ENCODE data around the gene MCAT.

Gene MCAT
- total RNA-seq, result 1.0 to 10.2 (median 5.8) reads per million in 18 experiments

- DNase-seq, result peak; percentile 71 to 83
Measured at GRCh38 chr22:43142880-43143562, at the start of gene MCAT. Gene MCAT, minus strand, starts transcription at chr22:43143398. Its CDS starts 50 bp downstream, at chr22:43143348.

DNA sequence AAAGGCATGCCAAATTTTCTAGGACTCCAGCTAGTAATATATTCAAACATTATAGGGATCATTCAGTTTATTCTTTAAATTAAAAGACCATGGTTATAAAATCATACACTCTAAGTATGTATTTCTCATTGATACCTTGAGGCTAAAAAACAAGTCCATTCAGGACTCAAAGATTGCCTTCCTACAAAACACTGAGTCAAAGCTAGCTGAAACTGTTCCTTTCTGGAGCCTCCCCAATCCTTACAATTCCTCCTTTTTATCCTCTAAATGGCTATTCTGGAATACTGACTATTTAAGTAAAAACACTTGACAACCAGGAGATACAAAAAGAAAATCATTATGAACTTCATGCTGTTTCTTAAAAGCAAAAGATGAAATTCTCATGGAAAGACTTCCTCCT lies 48.6 kb upstream of the MCAT start:
- no peak for DNase-seq

- no peak for DNase-seq
Measured at GRCh38 chr22:43188829-43189545, 45.8 kb upstream of the MCAT start.

DNA sequence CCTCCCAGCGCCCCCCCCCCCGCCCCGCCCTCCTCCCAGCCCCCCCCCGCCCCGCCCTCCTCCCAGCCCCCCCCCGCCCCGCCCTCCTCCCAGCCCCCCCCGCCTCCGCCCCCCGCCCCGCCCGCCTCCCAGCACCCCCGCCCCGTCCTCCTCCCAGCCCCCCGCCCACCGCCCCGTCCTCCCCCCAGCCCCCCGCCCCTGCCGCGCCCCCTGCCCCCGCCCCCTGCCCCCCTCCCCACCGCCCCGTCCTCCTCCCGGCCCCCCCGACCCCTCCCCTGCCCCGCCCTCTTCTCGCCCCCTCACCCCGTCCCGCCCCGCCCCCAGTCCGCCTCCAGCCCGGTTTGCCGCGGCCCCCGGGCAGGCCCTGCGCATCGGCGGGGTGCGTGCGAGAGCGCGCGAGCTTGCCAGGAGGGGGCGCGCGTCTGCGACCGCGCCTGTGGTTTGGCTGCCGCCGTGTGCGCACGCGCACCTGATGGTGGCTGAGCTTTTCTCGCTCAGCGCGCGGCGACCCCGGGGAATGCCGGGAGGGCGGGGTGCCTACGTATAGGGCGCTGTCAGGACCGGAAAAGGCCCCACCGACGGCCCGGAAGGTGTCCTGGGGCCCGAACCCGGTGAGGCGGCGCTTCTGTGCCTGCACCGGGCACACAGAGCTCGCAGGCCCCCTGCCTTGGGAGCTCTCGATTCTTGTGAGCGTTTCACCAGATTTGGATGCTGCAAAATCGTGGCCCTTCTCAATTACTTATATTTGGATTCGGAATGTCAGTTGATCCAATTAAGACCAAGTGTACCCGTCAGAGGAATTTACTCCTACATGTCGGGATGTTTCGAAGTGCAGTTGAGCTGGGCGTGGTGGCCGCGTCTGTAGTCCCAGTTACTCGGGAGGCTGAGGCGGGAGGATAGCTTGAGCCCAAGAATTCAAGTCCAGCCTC lies 44.2 kb upstream of the MCAT start:
- DNase-seq, result peak; percentile 94 to 97

DNA sequence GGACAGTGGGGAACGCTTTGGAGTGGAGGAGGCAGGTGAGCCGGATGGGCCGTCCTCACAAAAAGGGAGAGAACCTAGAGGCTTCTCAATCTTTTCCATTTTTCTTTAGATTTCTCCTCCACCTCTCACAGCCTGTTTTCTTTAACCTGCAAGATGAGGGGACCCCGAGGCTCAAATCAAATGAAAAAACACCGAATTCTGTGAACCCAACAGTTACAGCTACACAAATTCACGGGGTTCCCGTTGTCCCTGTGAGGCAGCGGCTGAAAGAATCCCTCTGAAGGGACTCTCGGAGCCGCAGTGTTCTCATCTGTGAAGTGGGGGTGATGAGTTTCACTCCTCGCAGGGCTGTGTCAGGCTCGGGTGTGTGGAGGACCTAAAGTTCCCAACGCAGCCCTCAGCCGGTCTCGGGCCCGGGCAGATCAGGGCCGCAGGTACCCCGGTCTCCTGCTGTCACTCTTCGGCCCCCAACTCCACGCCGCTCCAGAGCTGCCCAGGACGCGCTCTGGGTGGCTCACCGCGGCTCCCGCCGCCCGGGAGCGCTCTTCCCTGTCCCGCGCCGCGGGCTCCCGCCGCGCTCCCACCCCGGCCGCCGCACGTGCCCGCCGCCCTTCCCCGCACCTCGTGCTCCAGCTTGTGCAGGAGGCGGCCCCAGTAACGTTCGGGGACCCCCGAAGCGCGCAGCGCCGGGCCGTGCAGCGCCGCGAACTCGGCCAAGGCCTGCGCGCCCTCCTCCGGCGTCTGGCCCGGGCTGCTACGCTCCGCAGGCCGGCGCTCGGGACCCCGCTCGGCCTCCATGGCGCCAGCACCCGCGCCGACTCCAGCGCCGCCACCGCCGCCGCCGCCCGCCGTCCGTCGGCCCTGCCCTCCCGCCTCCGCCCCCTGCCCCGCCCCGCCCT lies 43.3 kb upstream of the MCAT start, which contains the start of gene TTLL12:
Gene TTLL12 (minus strand): TSS at position 863 of the 899 bp plus-strand sequence. CDS start 65 bp downstream, at position 798.
- DNase-seq, result peak; percentile 39 to 67

GRCh38 chr22:43185860-43186261 lies 42.7 kb upstream of the MCAT start:
- DNase-seq, result no peak

- peak; percentile 74 to 83 for DNase-seq
Measured at GRCh38 chr22:43183496-43184277, 40.5 kb upstream of the MCAT start.

DNA sequence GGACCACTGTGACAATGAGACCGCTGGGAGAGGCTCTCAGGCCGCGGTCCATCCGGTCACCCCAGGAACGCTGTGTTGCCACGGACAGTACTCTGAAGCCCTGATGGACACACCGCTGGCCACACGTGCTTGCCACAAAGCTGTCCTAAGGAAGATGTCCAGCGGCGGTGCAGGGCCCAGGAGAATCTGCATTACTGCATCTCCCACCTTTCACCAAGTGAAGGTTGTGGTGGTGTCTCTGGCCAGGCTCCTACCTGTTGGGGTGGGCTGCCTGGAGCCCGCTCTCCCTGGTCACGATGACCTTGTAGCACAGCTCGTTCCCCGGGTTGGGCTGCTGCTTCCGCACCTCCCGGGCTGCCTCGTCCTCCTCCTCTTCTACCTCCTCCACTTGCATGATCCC lies 39.5 kb upstream of the MCAT start:
- DNase-seq, result no peak

GRCh38 chr22:43182118-43182517 lies 38.9 kb upstream of the MCAT start:
- no peak for DNase-seq

DNA sequence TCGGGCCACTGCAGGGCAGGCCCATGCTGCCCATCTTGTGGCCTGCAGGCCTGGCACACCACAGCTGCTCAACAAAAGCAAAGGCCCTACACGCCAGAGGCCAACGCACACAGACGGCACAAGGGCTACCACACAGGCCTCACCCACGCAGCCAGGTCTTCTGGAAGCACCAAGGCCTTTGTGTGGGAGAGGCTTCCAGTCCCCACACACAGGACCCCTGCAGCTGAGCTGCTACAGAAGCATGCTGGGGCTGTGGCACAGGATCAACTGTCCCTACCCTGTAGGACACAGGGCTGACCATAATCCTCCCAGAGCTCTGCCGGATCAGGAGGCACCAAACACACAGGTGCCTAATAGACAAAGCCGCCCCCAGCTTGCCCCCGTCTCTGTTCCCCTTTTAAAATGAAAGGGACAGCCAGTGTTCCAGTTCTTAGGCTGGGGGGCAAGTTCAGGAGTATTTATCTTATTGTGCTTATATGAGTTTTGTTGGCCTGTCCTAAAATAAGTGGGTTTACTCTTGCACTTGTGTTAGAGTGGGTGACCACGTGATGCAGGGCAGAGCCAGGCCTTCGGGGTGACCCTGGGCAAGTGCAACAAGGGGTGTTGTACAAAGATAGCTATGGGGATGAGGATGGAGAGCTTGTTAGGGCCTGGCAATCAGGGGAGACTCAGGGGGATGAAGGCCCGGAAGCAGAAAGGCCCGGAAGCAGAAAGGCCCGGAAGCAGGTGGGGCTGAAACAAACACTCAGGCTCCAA lies 38.3 kb upstream of the MCAT start:
- no peak for DNase-seq

DNA sequence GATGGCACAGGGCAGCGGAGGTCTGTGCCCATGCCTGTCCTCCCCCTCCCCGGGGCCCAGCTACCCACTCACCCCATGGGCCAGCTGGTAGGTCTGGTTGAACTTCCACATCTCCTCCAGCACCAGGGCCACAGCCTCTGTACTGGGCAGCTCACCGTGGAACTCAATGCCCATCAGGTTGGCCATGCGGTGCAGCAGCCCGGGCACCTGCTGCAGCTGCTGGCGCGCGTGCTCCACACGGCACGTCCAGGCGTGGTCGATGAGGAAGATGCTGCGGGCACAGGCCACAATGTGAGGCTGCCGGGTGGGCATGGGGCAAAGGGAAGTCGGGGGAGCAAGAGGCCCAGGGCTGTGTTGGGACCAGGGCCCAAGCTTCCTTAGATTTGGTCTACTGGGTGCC lies 37.5 kb upstream of the MCAT start:
- DNase-seq, result no peak

- no peak for DNase-seq
Measured at GRCh38 chr22:43179911-43180195, 36.7 kb upstream of the MCAT start.

GRCh38 chr22:43179146-43179910 lies 36.1 kb upstream of the MCAT start:
- DNase-seq, result no peak

- no peak for DNase-seq
Measured at GRCh38 chr22:43177479-43177878, 34.3 kb upstream of the MCAT start.

DNA sequence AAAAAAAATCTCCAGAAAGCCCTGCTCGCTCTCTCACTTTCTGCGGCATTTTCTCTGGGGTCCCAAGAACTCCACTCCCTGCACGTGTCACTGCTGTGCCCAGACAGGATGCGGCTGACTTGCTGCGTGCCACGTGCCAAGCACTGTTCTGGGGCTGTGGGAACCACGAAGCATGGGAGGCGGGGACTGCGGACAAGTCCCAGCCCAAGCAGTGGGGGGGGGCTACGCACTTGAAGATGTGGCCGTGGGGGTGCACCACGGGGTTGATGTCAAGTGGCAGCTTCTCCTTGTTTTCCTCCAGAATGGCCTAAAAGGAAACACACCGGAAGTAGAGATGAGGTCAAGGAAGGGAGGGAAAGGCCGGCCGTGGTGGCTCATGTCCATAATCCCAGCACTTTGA lies 32.9 kb upstream of the MCAT start:
- DNase-seq, result no peak

GRCh38 chr22:43174941-43175531 lies 31.8 kb upstream of the MCAT start:
- no peak for DNase-seq

- no peak for DNase-seq
Measured at GRCh38 chr22:43173976-43174720, 30.9 kb upstream of the MCAT start.

- no peak for DNase-seq
Measured at GRCh38 chr22:43173566-43173965, 30.4 kb upstream of the MCAT start.

- DNase-seq, result no peak
Measured at GRCh38 chr22:43172191-43172590, 29.0 kb upstream of the MCAT start.
